GM18505 (cell line): ENCODE data around the gene SERPINE3.

Source experiments
- ATAC-seq: cut with Tn5 transposase; IDR thresholded peaks from one replicate; pipeline ENCODE4 v1.9.1; 2021; ENCODE audit not compliant: unreplicated experiment
- POLR2A ChIP-seq: IDR thresholded peaks from 4 replicates; pipeline ENCODE4 v1.6.1; 2011; ENCODE audit warnings: borderline replicate concordance; ENCODE audit not compliant: insufficient read depth, insufficient read length; ENCODE audit errors: extremely low read depth

Gene SERPINE3

GRCh38 chr13:51333421-51333820, 6.1 kb upstream of the SERPINE3 start:
- ATAC-seq = no peak
- no peak for TF ChIP-seq POLR2A

GRCh38 chr13:51333826-51334225, 5.7 kb upstream of the SERPINE3 start:
- ATAC-seq = no peak
- no peak for TF ChIP-seq POLR2A

GRCh38 chr13:51336746-51337145, 2.7 kb upstream of the SERPINE3 start:
- TF ChIP-seq POLR2A = no peak
- no peak for ATAC-seq

GRCh38 chr13:51339952-51340732, 651 bp downstream of the SERPINE3 start:
- ATAC-seq = no peak
- no peak for TF ChIP-seq POLR2A

- ATAC-seq = no peak
- no peak for TF ChIP-seq POLR2A
Observed at GRCh38 chr13:51341232-51341631, 1.7 kb downstream of the SERPINE3 start.

- TF ChIP-seq POLR2A = no peak
Observed at GRCh38 chr13:51341791-51342190, 2.3 kb downstream of the SERPINE3 start.

GRCh38 chr13:51342706-51343105, 3.2 kb downstream of the SERPINE3 start:
- no peak for ATAC-seq
- TF ChIP-seq POLR2A = no peak

More at GRCh38 chr13:51341791-51342190, 2.3 kb downstream of the SERPINE3 start:
- no peak for ATAC-seq

- no peak for ATAC-seq
- no peak for TF ChIP-seq POLR2A
Observed at GRCh38 chr13:51343475-51343874, 4.0 kb downstream of the SERPINE3 start.

- TF ChIP-seq POLR2A = no peak
- ATAC-seq = no peak
Observed at GRCh38 chr13:51346397-51346796, 6.9 kb downstream of the SERPINE3 start.

- ATAC-seq = no peak
- no peak for TF ChIP-seq POLR2A
Observed at GRCh38 chr13:51347099-51347498, 7.6 kb downstream of the SERPINE3 start.

GRCh38 chr13:51348069-51348967, 8.8 kb downstream of the SERPINE3 start:
- TF ChIP-seq POLR2A = no peak
- no peak for ATAC-seq

- TF ChIP-seq POLR2A = no peak
- no peak for ATAC-seq
Observed at GRCh38 chr13:51349016-51349415, 9.5 kb downstream of the SERPINE3 start.

- no peak for TF ChIP-seq POLR2A
- ATAC-seq = no peak
Observed at GRCh38 chr13:51355217-51355616, 15.7 kb downstream of the SERPINE3 start.
